H9 (cell line): ENCODE results near the gene TRAF7. TPM values are rescaled to one million over a fixed set of nuclear protein-coding genes. Genes with fewer than 3 reads are reported as not detected.
A peak's percentile ranks its signal among the peaks of the same experiment; 100 is the strongest.

Source experiments
- DNase-seq: peaks from one replicate; pipeline ENCODE4 v3.0.0-alpha.2; 2017
- H2AFZ ChIP-seq: one replicate; pipeline ENCODE4 v1.6.1; 2013; ENCODE audit warnings: mild to moderate bottlenecking, low read length, control low read depth, moderate library complexity
- H2AK5ac ChIP-seq: 2 replicates; pipeline ENCODE4 v1.6.1; 2013; ENCODE audit warnings: low read length, control low read depth, mixed read lengths; ENCODE audit not compliant: insufficient read length
- H2BK120ac ChIP-seq: one replicate; pipeline ENCODE4 v1.6.1; 2013; ENCODE audit warnings: low read depth, mild to moderate bottlenecking, low read length, control low read depth, inconsistent platforms; ENCODE audit not compliant: poor library complexity, severe bottlenecking
- H2BK12ac ChIP-seq: 2 replicates; pipeline ENCODE4 v1.6.1; 2013; ENCODE audit warnings: low read length, control low read depth, mixed read lengths, low read depth; ENCODE audit not compliant: insufficient read length
- H2BK15ac ChIP-seq: 2 replicates; pipeline ENCODE4 v1.6.1; 2013; ENCODE audit warnings: low read depth, low read length, control low read depth
- H2BK20ac ChIP-seq: one replicate; pipeline ENCODE4 v1.6.1; 2013; ENCODE audit warnings: low read depth, mild to moderate bottlenecking, low read length, control low read depth, inconsistent platforms; ENCODE audit not compliant: poor library complexity, severe bottlenecking
- H2BK5ac ChIP-seq: 2 replicates; pipeline ENCODE4 v1.6.1; 2013; ENCODE audit warnings: low read length, control low read depth, mixed read lengths; ENCODE audit not compliant: insufficient read length
- H3K14ac ChIP-seq: 2 replicates; pipeline ENCODE4 v1.6.1; 2013; ENCODE audit warnings: low read length, control low read depth; ENCODE audit not compliant: insufficient read depth
- H3K18ac ChIP-seq: 2 replicates; pipeline ENCODE4 v1.6.1; 2013; ENCODE audit warnings: low read depth, mild to moderate bottlenecking, mixed read lengths, low read length, control low read depth; ENCODE audit not compliant: insufficient read length
- H3K23ac ChIP-seq: 2 replicates; pipeline ENCODE4 v1.6.1; 2013; ENCODE audit warnings: low read length, control low read depth, mixed read lengths, low read depth; ENCODE audit not compliant: insufficient read length
- H3K23me2 ChIP-seq: 2 replicates; pipeline ENCODE4 v1.6.1; 2013; ENCODE audit warnings: low read depth, mild to moderate bottlenecking, mixed read lengths, low read length, control low read depth; ENCODE audit not compliant: insufficient read length, poor library complexity, severe bottlenecking
- H3K27ac ChIP-seq: 2 replicates; pipeline ENCODE4 v1.5.1; 2013; ENCODE audit warnings: low read length, control low read depth, mixed read lengths, low read depth; ENCODE audit not compliant: insufficient read length
- H3K27me3 ChIP-seq: 2 replicates; pipeline ENCODE4 v1.6.1; 2013; ENCODE audit warnings: low read length, control low read depth, inconsistent platforms; ENCODE audit not compliant: insufficient read depth
- H3K4ac ChIP-seq: 2 replicates; pipeline ENCODE4 v1.6.1; 2013; ENCODE audit warnings: low read depth, mild to moderate bottlenecking, control low read depth, inconsistent platforms, low read length, moderate library complexity
- H3K4me1 ChIP-seq: 2 replicates; pipeline ENCODE4 v1.6.1; 2013; ENCODE audit warnings: low read length, control low read depth, inconsistent platforms; ENCODE audit not compliant: insufficient read depth
- H3K4me2 ChIP-seq: 2 replicates; pipeline ENCODE4 v1.6.1; 2013; ENCODE audit warnings: low read length, control low read depth, mixed read lengths; ENCODE audit not compliant: insufficient read length, insufficient read depth
- H3K56ac ChIP-seq: 2 replicates; pipeline ENCODE4 v1.6.1; 2013; ENCODE audit warnings: low read depth, mild to moderate bottlenecking, mixed read lengths, low read length, control low read depth; ENCODE audit not compliant: insufficient read length
- H3K79me1 ChIP-seq: 2 replicates; pipeline ENCODE4 v1.6.1; 2013; ENCODE audit warnings: low read depth, mild to moderate bottlenecking, moderate library complexity, low read length, control low read depth, inconsistent platforms; ENCODE audit not compliant: insufficient read depth, poor library complexity, severe bottlenecking
- H3K79me2 ChIP-seq: 2 replicates; pipeline ENCODE4 v1.6.1; 2013; ENCODE audit warnings: low read length, control low read depth, inconsistent platforms; ENCODE audit not compliant: insufficient read depth
- H3K9ac ChIP-seq: 2 replicates; pipeline ENCODE4 v1.6.1; 2013; ENCODE audit warnings: low read length, control low read depth, mixed read lengths; ENCODE audit not compliant: insufficient read length; ENCODE audit errors: extremely low read depth
- H3K9me3 ChIP-seq: one replicate; pipeline ENCODE4 v1.6.1; 2013; ENCODE audit warnings: low read depth, low read length, inconsistent platforms; ENCODE audit not compliant: control insufficient read depth
- H3T11ph ChIP-seq: one replicate; pipeline ENCODE4 v1.6.1; 2013; ENCODE audit warnings: mild to moderate bottlenecking, low read length, control low read depth, inconsistent platforms
- H4K20me1 ChIP-seq: one replicate; pipeline ENCODE4 v1.6.1; 2013; ENCODE audit not compliant: control insufficient read depth, insufficient read length, insufficient read depth
- H4K5ac ChIP-seq: 2 replicates; pipeline ENCODE4 v1.6.1; 2013; ENCODE audit warnings: low read depth, mild to moderate bottlenecking, mixed read lengths, low read length, control low read depth; ENCODE audit not compliant: insufficient read length
- H4K8ac ChIP-seq: replicated peaks from 2 replicates; pipeline ENCODE4 v1.6.1; 2013; ENCODE audit warnings: low read length, control low read depth, mixed read lengths, low read depth; ENCODE audit not compliant: insufficient read length
- H4K91ac ChIP-seq: 2 replicates; pipeline ENCODE4 v1.6.1; 2013; ENCODE audit warnings: low read depth, mild to moderate bottlenecking, moderate library complexity, mixed read lengths, low read length, control low read depth; ENCODE audit not compliant: insufficient read length
- H3K27ac Mint-ChIP-seq, 3 experiments: 2 replicates in 2 of 3; 3 replicates in 1 of 3; pipeline ENCODE4 v1.8.0; 2020 to 2021; ENCODE audit warnings: mixed read lengths in 3 of 3, mild to moderate bottlenecking in 1 of 3, moderate library complexity in 1 of 3
- H3K27me3 Mint-ChIP-seq: 2 replicates; pipeline ENCODE4 v1.8.0; 2021; ENCODE audit warnings: low read depth, mild to moderate bottlenecking, moderate library complexity, mixed read lengths
- H3K36me3 Mint-ChIP-seq, 3 experiments: 2 replicates in 2 of 3; 3 replicates in 1 of 3; pipeline ENCODE4 v1.8.0; 2020 to 2021; ENCODE audit warnings: low read depth in 3 of 3, mixed read lengths in 3 of 3; ENCODE audit not compliant: insufficient read depth in 1 of 3
- H3K4me1 Mint-ChIP-seq, 2 experiments: 2 replicates each; pipeline ENCODE4 v1.8.0; 2020; ENCODE audit warnings: mixed read lengths in 2 of 2
- H3K4me3 Mint-ChIP-seq, 2 experiments: 2 replicates in 1 of 2; 3 replicates in 1 of 2; pipeline ENCODE4 v1.8.0; 2020 to 2021; ENCODE audit warnings: mild to moderate bottlenecking in 2 of 2, mixed read lengths in 2 of 2, moderate library complexity in 1 of 2
- H3K9me3 Mint-ChIP-seq, 2 experiments: 2 replicates in 1 of 2; 3 replicates in 1 of 2; pipeline ENCODE4 v1.8.0; 2020; ENCODE audit warnings: mild to moderate bottlenecking in 2 of 2, mixed read lengths in 2 of 2, moderate library complexity in 1 of 2
- WGBS: extraction: QIAGEN DNeasy Blood & Tissue Kit; methylation state at CpG from one replicate; pipeline ENCODE4 v1.1.7; 2013; ENCODE audit warnings: missing lambda C conversion rate, low lambda C conversion rate, mixed read lengths; ENCODE audit not compliant: insufficient read length; ENCODE audit errors: extremely low coverage; 5-methylcytosine and 5-hydroxymethylcytosine counted together
- total RNA-seq: library from RNA; stranded (reverse); gene quantifications from 2 replicates; pipeline ENCODE4 v1.2.1, GENCODE V29; 2021
- TF ChIP-seq, protein P1 (sequence below): fragments of 200-600 bp; sonication (generic); conservative IDR thresholded peaks from 3 replicates; pipeline ENCODE4 v1.8.0; 2021; ENCODE audit warnings: antibody characterized with exemption, mild to moderate bottlenecking

Gene TRAF7
- total RNA-seq, 1 experiment from 2014 or later: 108 TPM

DNA sequence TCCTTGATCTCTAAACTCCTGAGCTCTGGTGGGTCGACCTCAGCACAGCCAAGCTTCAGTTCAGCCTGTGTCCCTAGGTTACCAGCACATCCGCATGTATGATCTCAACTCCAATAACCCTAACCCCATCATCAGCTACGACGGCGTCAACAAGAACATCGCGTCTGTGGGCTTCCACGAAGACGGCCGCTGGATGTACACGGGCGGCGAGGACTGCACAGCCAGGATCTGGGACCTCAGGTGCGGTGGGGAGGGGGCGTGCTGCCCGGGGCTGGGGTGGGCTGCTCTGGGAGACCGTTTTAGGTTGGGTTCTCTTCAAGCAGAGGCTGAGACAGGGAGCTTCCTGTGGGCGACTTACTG, 50.8 kb downstream of the TRAF7 start:
- Mint-ChIP-seq H3K4me1 (peaks cover 6 to 9% of the 10 kb centered on the region in 2 experiments), H3K9me3 (peaks cover 0 to 9% of the 10 kb centered on the region in 2 experiments; a peak in 1 of 5 replicates), H3K27me3 (peaks cover 21% of the 10 kb centered on the region), H3K4me3 (peak overlapping the region; percentile 76 to 84), H3K27ac (0 out of 7 replicates have a peak overlapping the region, but pooled peaks of 1 of the 3 experiments have one; percentile 46), H3K36me3 (peaks cover 7 to 30% (median 28%) of the 10 kb centered on the region in 3 experiments; a peak in 6 of 7 replicates)
- no peak overlapping the region for H2BK5ac ChIP-seq
- H4K8ac ChIP-seq: no peak overlapping the region
- H3K23me2 ChIP-seq: peaks cover 12% of the 10 kb centered on the region
- H3K4me2 ChIP-seq: peak overlapping the region; percentile 80
- H2BK120ac ChIP-seq: no peak overlapping the region
- DNase-seq: no peak
- H3K4ac ChIP-seq: no peak overlapping the region
- H2BK15ac ChIP-seq: no peak overlapping the region
- no peak overlapping the region for H3K14ac ChIP-seq
- H2AFZ ChIP-seq: no peak overlapping the region
- H4K91ac ChIP-seq: no peak overlapping the region
- H3K4me1 ChIP-seq: no peaks in the 10 kb centered on the region; the same call in 1 of the 2 replicates
- no peaks in the 10 kb centered on the region for H3K27me3 ChIP-seq
- H3K23ac ChIP-seq: no peak overlapping the region
- H3K27ac ChIP-seq: no peak overlapping the region
- no peak overlapping the region for H2BK12ac ChIP-seq
- no peak overlapping the region for H3K18ac ChIP-seq
- WGBS: no CpG with 5 or more reads among the region's 18 CpGs
- no peak overlapping the region for H3K56ac ChIP-seq
- H3K9me3 ChIP-seq: no peaks in the 10 kb centered on the region
- no peak overlapping the region for H2AK5ac ChIP-seq
- H4K20me1 ChIP-seq: no peaks in the 10 kb centered on the region
- H4K5ac ChIP-seq: no peak overlapping the region
- H3K79me1 ChIP-seq: no peaks in the 10 kb centered on the region
- H3K9ac ChIP-seq: no peak overlapping the region
- no peak overlapping the region for H2BK20ac ChIP-seq
- no peak overlapping the region for H3T11ph ChIP-seq
- TF ChIP-seq, protein P1, sequence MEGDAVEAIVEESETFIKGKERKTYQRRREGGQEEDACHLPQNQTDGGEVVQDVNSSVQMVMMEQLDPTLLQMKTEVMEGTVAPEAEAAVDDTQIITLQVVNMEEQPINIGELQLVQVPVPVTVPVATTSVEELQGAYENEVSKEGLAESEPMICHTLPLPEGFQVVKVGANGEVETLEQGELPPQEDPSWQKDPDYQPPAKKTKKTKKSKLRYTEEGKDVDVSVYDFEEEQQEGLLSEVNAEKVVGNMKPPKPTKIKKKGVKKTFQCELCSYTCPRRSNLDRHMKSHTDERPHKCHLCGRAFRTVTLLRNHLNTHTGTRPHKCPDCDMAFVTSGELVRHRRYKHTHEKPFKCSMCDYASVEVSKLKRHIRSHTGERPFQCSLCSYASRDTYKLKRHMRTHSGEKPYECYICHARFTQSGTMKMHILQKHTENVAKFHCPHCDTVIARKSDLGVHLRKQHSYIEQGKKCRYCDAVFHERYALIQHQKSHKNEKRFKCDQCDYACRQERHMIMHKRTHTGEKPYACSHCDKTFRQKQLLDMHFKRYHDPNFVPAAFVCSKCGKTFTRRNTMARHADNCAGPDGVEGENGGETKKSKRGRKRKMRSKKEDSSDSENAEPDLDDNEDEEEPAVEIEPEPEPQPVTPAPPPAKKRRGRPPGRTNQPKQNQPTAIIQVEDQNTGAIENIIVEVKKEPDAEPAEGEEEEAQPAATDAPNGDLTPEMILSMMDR: no peak
- no peaks in the 10 kb centered on the region for H3K79me2 ChIP-seq
